Keratinocyte (primary cell): ENCODE results near the gene OVAAL.

ENCODE experiments used
- CTCF ChIP-seq, 3 experiments: IDR thresholded peaks in 1 of 3; conservative IDR thresholded peaks in 1 of 3; optimal IDR thresholded peaks in 1 of 3; 2 replicates in 2 of 3; 3 replicates in 1 of 3; pipeline versions ENCODE3 to v1.5.1; 2011; ENCODE audit warnings: low read length in 3 of 3, mild to moderate bottlenecking in 3 of 3, moderate library complexity in 2 of 3, control low read depth in 1 of 3, inconsistent platforms in 1 of 3; ENCODE audit not compliant: insufficient read depth in 2 of 3; ENCODE audit errors: extremely low read depth in 1 of 3
- EZH2 ChIP-seq: IDR thresholded peaks from one replicate; pipeline ENCODE4 v1.6.1; 2012; ENCODE audit warnings: inconsistent platforms, mild to moderate bottlenecking, low read length, moderate library complexity

GRCh38 chr1:180535418-180535999 is 23.3 kb upstream of the OVAAL start:
- TF ChIP-seq CTCF (optimal IDR thresholded peaks at IDR 0.05 in 1 of 3, IDR thresholded peaks at IDR 0.05 in 1 of 3, conservative IDR thresholded peaks at IDR 0.05 in 1 of 3; ENCODE audit: extremely low read depth in 1 of 3, insufficient read depth in 2 of 3, low read length in 3 of 3) (no peak), EZH2 (no peak)
